ENCODE results near the gene DIAPH2.

DNA sequence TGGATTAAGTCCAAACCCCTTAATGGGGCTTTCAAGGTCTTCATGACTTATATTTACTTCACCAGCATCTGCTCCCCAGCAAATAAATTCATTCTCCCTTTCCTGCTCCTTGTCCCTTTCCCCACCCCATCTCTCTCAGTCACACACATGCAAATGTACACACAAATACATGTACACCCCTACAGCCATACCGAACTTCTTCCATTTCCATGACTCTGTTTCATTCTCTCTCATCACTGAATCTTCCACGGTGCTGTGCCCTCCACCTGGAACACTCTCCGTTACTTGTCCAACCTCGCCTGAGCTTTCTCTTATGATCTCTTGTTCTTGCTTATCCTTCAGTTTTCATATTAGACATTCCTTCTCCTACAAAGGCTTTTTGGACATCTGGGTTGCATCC, 177.0 kb downstream of the DIAPH2 start:
- TF ChIP-seq, protein P1, sequence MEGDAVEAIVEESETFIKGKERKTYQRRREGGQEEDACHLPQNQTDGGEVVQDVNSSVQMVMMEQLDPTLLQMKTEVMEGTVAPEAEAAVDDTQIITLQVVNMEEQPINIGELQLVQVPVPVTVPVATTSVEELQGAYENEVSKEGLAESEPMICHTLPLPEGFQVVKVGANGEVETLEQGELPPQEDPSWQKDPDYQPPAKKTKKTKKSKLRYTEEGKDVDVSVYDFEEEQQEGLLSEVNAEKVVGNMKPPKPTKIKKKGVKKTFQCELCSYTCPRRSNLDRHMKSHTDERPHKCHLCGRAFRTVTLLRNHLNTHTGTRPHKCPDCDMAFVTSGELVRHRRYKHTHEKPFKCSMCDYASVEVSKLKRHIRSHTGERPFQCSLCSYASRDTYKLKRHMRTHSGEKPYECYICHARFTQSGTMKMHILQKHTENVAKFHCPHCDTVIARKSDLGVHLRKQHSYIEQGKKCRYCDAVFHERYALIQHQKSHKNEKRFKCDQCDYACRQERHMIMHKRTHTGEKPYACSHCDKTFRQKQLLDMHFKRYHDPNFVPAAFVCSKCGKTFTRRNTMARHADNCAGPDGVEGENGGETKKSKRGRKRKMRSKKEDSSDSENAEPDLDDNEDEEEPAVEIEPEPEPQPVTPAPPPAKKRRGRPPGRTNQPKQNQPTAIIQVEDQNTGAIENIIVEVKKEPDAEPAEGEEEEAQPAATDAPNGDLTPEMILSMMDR (IDR thresholded peaks at IDR 0.05): no peak
- TF ChIP-seq POLR2A (IDR thresholded peaks at IDR 0.05): no peak

Measured in breast epithelium (tissue), 3 donors.